ENCODE data around the gene ERC2.

DNA sequence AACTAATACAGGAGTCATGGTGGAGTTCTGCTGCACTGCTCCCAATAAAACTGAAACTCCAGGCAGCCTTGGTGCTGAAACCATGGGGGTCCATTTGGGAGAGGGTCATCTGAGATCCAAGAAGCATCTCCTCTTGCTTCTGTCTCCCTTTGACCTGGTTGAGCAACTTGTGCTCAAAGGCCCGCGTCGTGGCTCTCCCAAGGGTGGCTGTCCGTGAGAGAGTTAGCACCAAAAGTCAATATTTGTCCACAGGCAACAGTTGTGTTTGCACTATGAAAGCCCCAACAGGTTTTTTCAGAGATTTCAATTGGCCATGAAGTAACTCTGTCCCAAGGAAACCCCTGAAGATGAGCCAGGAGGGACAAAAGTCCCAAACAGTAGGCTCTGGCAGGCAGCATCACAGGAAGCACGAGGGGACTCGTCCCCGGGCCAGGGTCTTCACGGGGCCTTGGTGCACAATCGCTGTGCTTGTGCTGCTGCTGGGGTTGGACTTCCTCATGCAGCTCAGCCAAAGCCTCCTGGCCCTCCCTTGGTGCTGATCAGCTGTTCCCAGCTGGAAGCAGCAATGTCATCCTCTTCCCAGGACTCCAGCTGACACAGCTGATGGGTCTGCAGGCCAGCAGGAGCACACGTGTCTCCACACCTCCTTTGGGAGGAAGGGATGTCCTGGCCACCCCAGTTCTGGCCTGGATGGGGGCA is 941.8 kb downstream of the ERC2 start:
- no peak for TF ChIP-seq POLR2AphosphoS5 (IDR thresholded peaks at IDR 0.05; ENCODE audit: low read depth, low read length)
- TF ChIP-seq TAF1 (IDR thresholded peaks at IDR 0.05; ENCODE audit: low read depth, low read length): no peak
- TF ChIP-seq POLR2A (IDR thresholded peaks at IDR 0.05; ENCODE audit: low read depth, low read length): no peak
- TF ChIP-seq SPI1 (IDR thresholded peaks at IDR 0.05; ENCODE audit: low read depth, low read length): no peak
- no peak for TF ChIP-seq PAX5 (IDR thresholded peaks at IDR 0.05; ENCODE audit: insufficient read depth, low read length, severe bottlenecking)
- no peak for TF ChIP-seq POU2F2 (IDR thresholded peaks at IDR 0.05; ENCODE audit: low read depth, low read length)
